Activated naive CD8-positive, alpha-beta T cell treated with anti-CD3 and anti-CD28 coated beads for 36 hours (primary cell): ENCODE results near the gene UBD. TPM values are rescaled to one million over a fixed set of nuclear protein-coding genes. Genes with fewer than 3 reads are reported as not detected.

Source experiments
- DNase-seq: peaks from one replicate; pipeline ENCODE4 v3.0.0; 2021
- H3K27ac Mint-ChIP-seq: one replicate; pipeline ENCODE4 v1.8.0; 2022; ENCODE audit warnings: mild to moderate bottlenecking, moderate library complexity, mixed read lengths
- H3K27me3 Mint-ChIP-seq: one replicate; pipeline ENCODE4 v1.8.0; 2022; ENCODE audit warnings: mild to moderate bottlenecking, mixed read lengths
- H3K36me3 Mint-ChIP-seq: one replicate; pipeline ENCODE4 v1.8.0; 2021; ENCODE audit warnings: mild to moderate bottlenecking, mixed read lengths
- H3K4me1 Mint-ChIP-seq: one replicate; pipeline ENCODE4 v1.8.0; 2021; ENCODE audit warnings: mixed read lengths
- H3K4me3 Mint-ChIP-seq: one replicate; pipeline ENCODE4 v1.8.0; 2022; ENCODE audit warnings: mild to moderate bottlenecking, moderate library complexity, mixed read lengths
- H3K9me3 Mint-ChIP-seq: one replicate; pipeline ENCODE4 v1.8.0; 2022; ENCODE audit warnings: mixed read lengths
- total RNA-seq, 2 experiments: library from RNA; stranded (reverse); gene quantifications; one replicate each; pipeline ENCODE4 v1.2.3, GENCODE V29; 2021

UBD gene
- total RNA-seq, 2 experiments from 2014 or later: 2.3 to 2.6 TPM

GRCh38 chr6:29532320-29532951 is 27.1 kb downstream of the UBD start:
- no peak for DNase-seq
- H3K4me1 Mint-ChIP-seq: peaks cover 6% of the 10 kb centered on the region
- H3K27ac Mint-ChIP-seq: no peak overlapping the region

GRCh38 chr6:29531668-29532067 is 27.9 kb downstream of the UBD start:
- peak; percentile 22 for DNase-seq

More at GRCh38 chr6:29532320-29532951, 27.1 kb downstream of the UBD start:
- peaks cover 15% of the 10 kb centered on the region for H3K27me3 Mint-ChIP-seq
- H3K9me3 Mint-ChIP-seq: no peaks in the 10 kb centered on the region
- H3K36me3 Mint-ChIP-seq: no peaks in the 10 kb centered on the region
- H3K4me3 Mint-ChIP-seq: no peak overlapping the region

GRCh38 chr6:29530671-29531310 is 28.7 kb downstream of the UBD start:
- no peak overlapping the region for H3K4me3 Mint-ChIP-seq
- peaks cover 22% of the 10 kb centered on the region for H3K27me3 Mint-ChIP-seq
- DNase-seq: no peak
- peaks cover 3% of the 10 kb centered on the region for H3K4me1 Mint-ChIP-seq
- no peaks in the 10 kb centered on the region for H3K9me3 Mint-ChIP-seq
- no peak overlapping the region for H3K27ac Mint-ChIP-seq
- no peaks in the 10 kb centered on the region for H3K36me3 Mint-ChIP-seq

More at GRCh38 chr6:29531668-29532067, 27.9 kb downstream of the UBD start:
- Mint-ChIP-seq H3K4me3 (no peak overlapping the region), H3K27me3 (peaks cover 15% of the 10 kb centered on the region), H3K4me1 (peaks cover 3% of the 10 kb centered on the region), H3K27ac (no peak overlapping the region), H3K36me3 (no peaks in the 10 kb centered on the region), H3K9me3 (no peaks in the 10 kb centered on the region)

GRCh38 chr6:29529956-29530355 is 29.6 kb downstream of the UBD start:
- peaks cover 3% of the 10 kb centered on the region for H3K4me1 Mint-ChIP-seq
- H3K27ac Mint-ChIP-seq: no peak overlapping the region
- H3K27me3 Mint-ChIP-seq: peaks cover 31% of the 10 kb centered on the region
- DNase-seq: no peak
- no peak overlapping the region for H3K4me3 Mint-ChIP-seq
- H3K36me3 Mint-ChIP-seq: no peaks in the 10 kb centered on the region
- no peaks in the 10 kb centered on the region for H3K9me3 Mint-ChIP-seq

GRCh38 chr6:29528988-29529560 is 30.5 kb downstream of the UBD start:
- DNase-seq: no peak
- Mint-ChIP-seq H3K4me3 (no peak overlapping the region), H3K9me3 (no peaks in the 10 kb centered on the region), H3K4me1 (peaks cover 3% of the 10 kb centered on the region), H3K36me3 (no peaks in the 10 kb centered on the region), H3K27ac (no peak overlapping the region), H3K27me3 (peaks cover 38% of the 10 kb centered on the region)

- Mint-ChIP-seq H3K27ac (no peak overlapping the region), H3K36me3 (no peaks in the 10 kb centered on the region), H3K4me3 (no peak overlapping the region), H3K9me3 (no peaks in the 10 kb centered on the region), H3K4me1 (peaks cover 3% of the 10 kb centered on the region), H3K27me3 (peaks cover 37% of the 10 kb centered on the region)
- no peak for DNase-seq
Observed at GRCh38 chr6:29528300-29528931, 31.1 kb downstream of the UBD start.

- H3K27ac Mint-ChIP-seq: no peak overlapping the region
- H3K27me3 Mint-ChIP-seq: peaks cover 43% of the 10 kb centered on the region
- no peak for DNase-seq
- peaks cover 6% of the 10 kb centered on the region for H3K4me1 Mint-ChIP-seq
- no peaks in the 10 kb centered on the region for H3K36me3 Mint-ChIP-seq
- H3K9me3 Mint-ChIP-seq: peaks cover 3% of the 10 kb centered on the region
- H3K4me3 Mint-ChIP-seq: no peak overlapping the region
Observed at GRCh38 chr6:29527564-29527963, 32.0 kb downstream of the UBD start.

GRCh38 chr6:29527126-29527525 is 32.4 kb downstream of the UBD start:
- Mint-ChIP-seq H3K27ac (no peak overlapping the region), H3K4me1 (peaks cover 6% of the 10 kb centered on the region), H3K27me3 (peaks cover 43% of the 10 kb centered on the region), H3K36me3 (no peaks in the 10 kb centered on the region), H3K4me3 (no peak overlapping the region), H3K9me3 (peaks cover 3% of the 10 kb centered on the region)
- no peak for DNase-seq

GRCh38 chr6:29525311-29525639 is 34.3 kb downstream of the UBD start:
- no peak overlapping the region for H3K4me3 Mint-ChIP-seq
- DNase-seq: no peak
- H3K36me3 Mint-ChIP-seq: no peaks in the 10 kb centered on the region
- no peak overlapping the region for H3K27ac Mint-ChIP-seq
- peaks cover 3% of the 10 kb centered on the region for H3K9me3 Mint-ChIP-seq
- H3K27me3 Mint-ChIP-seq: peaks cover 43% of the 10 kb centered on the region
- peaks cover 6% of the 10 kb centered on the region for H3K4me1 Mint-ChIP-seq

GRCh38 chr6:29524444-29525310 is 34.9 kb downstream of the UBD start:
- peaks cover 3% of the 10 kb centered on the region for H3K9me3 Mint-ChIP-seq
- no peak overlapping the region for H3K27ac Mint-ChIP-seq
- H3K4me1 Mint-ChIP-seq: peaks cover 6% of the 10 kb centered on the region
- no peak for DNase-seq
- no peaks in the 10 kb centered on the region for H3K36me3 Mint-ChIP-seq
- peaks cover 43% of the 10 kb centered on the region for H3K27me3 Mint-ChIP-seq
- no peak overlapping the region for H3K4me3 Mint-ChIP-seq

GRCh38 chr6:29524044-29524443 is 35.5 kb downstream of the UBD start:
- DNase-seq: no peak
- Mint-ChIP-seq H3K4me1 (peaks cover 6% of the 10 kb centered on the region), H3K27me3 (peaks cover 40% of the 10 kb centered on the region), H3K9me3 (peaks cover 3% of the 10 kb centered on the region), H3K4me3 (no peak overlapping the region), H3K27ac (no peak overlapping the region), H3K36me3 (no peaks in the 10 kb centered on the region)

GRCh38 chr6:29522227-29522626 is 37.3 kb downstream of the UBD start:
- no peak overlapping the region for H3K4me3 Mint-ChIP-seq
- no peak overlapping the region for H3K27ac Mint-ChIP-seq
- H3K36me3 Mint-ChIP-seq: no peaks in the 10 kb centered on the region
- peaks cover 32% of the 10 kb centered on the region for H3K27me3 Mint-ChIP-seq
- H3K4me1 Mint-ChIP-seq: peaks cover 3% of the 10 kb centered on the region
- no peak for DNase-seq
- peaks cover 3% of the 10 kb centered on the region for H3K9me3 Mint-ChIP-seq

- Mint-ChIP-seq H3K36me3 (no peaks in the 10 kb centered on the region), H3K27me3 (peaks cover 28% of the 10 kb centered on the region), H3K9me3 (peaks cover 3% of the 10 kb centered on the region), H3K4me1 (peaks cover 8% of the 10 kb centered on the region), H3K27ac (no peak overlapping the region), H3K4me3 (no peak overlapping the region)
- no peak for DNase-seq
Observed at GRCh38 chr6:29521006-29521680, 38.4 kb downstream of the UBD start.

GRCh38 chr6:29520232-29520631 is 39.3 kb downstream of the UBD start:
- H3K4me3 Mint-ChIP-seq: no peak overlapping the region
- H3K27me3 Mint-ChIP-seq: peaks cover 19% of the 10 kb centered on the region
- no peaks in the 10 kb centered on the region for H3K36me3 Mint-ChIP-seq
- no peak for DNase-seq
- H3K27ac Mint-ChIP-seq: no peak overlapping the region
- peaks cover 13% of the 10 kb centered on the region for H3K4me1 Mint-ChIP-seq
- H3K9me3 Mint-ChIP-seq: peaks cover 3% of the 10 kb centered on the region
